HUES6 (cell line): ENCODE data around the gene BICC1.

Experiments used
- H3K27ac ChIP-seq: 2 replicates; pipeline ENCODE4 v1.7.0; 2013; ENCODE audit warnings: low read depth, mild to moderate bottlenecking, low read length, inconsistent platforms
- H3K27me3 ChIP-seq: 2 replicates; pipeline ENCODE4 v1.6.1; 2013; ENCODE audit warnings: low read length; ENCODE audit not compliant: control insufficient read depth, insufficient read depth
- H3K36me3 ChIP-seq: 2 replicates; pipeline ENCODE4 v1.6.1; 2013; ENCODE audit warnings: low read length; ENCODE audit not compliant: control insufficient read depth, insufficient read depth
- H3K4me1 ChIP-seq: 2 replicates; pipeline ENCODE4 v1.6.1; 2013; ENCODE audit warnings: low read length; ENCODE audit not compliant: control insufficient read depth, insufficient read depth
- H3K4me3 ChIP-seq: 2 replicates; pipeline ENCODE4 v1.5.1; 2013; ENCODE audit warnings: low read depth, low read length
- H3K9ac ChIP-seq: one replicate; pipeline ENCODE4 v1.6.1; 2013; ENCODE audit warnings: mild to moderate bottlenecking, low read length
- H3K9me3 ChIP-seq: 2 replicates; pipeline ENCODE4 v1.6.1; 2013; ENCODE audit warnings: low read depth, low read length; ENCODE audit not compliant: control insufficient read depth, insufficient read depth

BICC1 gene

DNA sequence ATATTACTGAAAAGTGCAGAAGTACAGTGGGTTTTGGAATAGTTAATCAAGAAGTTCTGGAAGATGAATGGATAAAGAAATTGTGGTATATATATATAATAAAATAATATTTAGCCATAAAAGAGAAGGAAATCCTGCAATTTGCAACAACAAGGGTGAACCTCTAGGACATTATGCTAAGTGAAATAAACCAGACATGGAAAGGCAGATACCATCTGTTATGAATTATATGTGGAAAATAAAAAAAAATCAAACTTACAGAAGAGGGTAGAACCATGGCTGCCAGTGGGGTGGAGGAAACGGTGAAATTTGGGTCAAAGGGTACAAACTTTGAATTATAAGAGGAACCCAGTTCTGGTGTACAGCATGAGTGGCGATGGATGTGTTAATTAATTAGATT is 162.6 kb downstream of the BICC1 start:
- H3K4me1 ChIP-seq, result no peaks in the 10 kb centered on the region
- H3K27ac ChIP-seq, result no peak overlapping the region
- H3K4me3 ChIP-seq, result no peak overlapping the region
- H3K9ac ChIP-seq, result no peak overlapping the region
- peaks cover 3% of the 10 kb centered on the region; the same call in 1 of the 2 replicates for H3K9me3 ChIP-seq
- no peaks in the 10 kb centered on the region for H3K36me3 ChIP-seq
- H3K27me3 ChIP-seq, result no peaks in the 10 kb centered on the region

DNA sequence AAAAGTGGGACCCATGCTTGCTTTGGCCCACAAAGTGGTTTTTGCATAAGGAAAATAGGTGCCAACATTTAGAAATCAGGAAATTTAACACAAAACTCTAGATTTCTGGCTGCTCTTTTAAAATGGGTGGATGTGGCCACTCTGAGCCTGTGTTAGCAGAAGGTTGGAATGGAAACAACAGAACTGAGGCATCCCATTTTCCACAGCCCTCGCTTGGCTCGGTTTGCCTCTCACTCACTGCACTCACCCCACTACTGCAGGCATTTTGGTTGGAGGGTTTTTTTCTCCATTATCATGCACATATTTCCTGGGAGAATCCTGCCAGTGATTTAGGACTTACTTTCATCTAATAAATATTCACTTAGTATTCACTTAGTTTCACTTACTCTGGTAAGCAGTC is 178.9 kb downstream of the BICC1 start:
- no peaks in the 10 kb centered on the region for H3K36me3 ChIP-seq
- no peaks in the 10 kb centered on the region for H3K27me3 ChIP-seq
- H3K9ac ChIP-seq, result no peak overlapping the region
- H3K4me1 ChIP-seq, result peaks cover under 1% of the 10 kb centered on the region; the same call in 1 of the 2 replicates
- peaks cover 10% of the 10 kb centered on the region for H3K9me3 ChIP-seq
- H3K4me3 ChIP-seq, result no peak overlapping the region
- no peak overlapping the region for H3K27ac ChIP-seq

DNA sequence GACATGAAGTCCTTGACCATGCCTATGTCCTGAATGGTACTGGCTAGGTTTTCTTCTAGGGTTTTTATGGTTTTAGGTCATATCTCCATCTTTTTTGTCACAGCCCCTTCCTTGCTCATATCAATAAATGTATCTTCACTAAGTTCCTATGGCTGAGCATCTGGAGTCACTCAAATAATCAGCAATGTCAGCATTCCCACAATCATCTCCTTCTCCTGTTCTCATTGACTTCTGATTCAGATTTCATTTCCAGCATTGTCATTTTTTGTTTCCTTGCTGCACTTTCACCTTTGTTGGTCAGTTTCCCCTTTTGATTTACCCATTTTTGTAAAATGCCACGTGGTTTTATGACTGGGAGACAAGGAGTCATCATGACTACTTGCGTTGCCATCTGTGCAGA is 181.2 kb downstream of the BICC1 start:
- H3K27me3 ChIP-seq, result no peaks in the 10 kb centered on the region
- H3K9me3 ChIP-seq, result no peaks in the 10 kb centered on the region
- no peaks in the 10 kb centered on the region for H3K36me3 ChIP-seq
- no peak overlapping the region for H3K4me3 ChIP-seq
- H3K27ac ChIP-seq, result no peak overlapping the region
- H3K9ac ChIP-seq, result no peak overlapping the region
- H3K4me1 ChIP-seq, result peaks cover 2% of the 10 kb centered on the region; the same call in 1 of the 2 replicates

DNA sequence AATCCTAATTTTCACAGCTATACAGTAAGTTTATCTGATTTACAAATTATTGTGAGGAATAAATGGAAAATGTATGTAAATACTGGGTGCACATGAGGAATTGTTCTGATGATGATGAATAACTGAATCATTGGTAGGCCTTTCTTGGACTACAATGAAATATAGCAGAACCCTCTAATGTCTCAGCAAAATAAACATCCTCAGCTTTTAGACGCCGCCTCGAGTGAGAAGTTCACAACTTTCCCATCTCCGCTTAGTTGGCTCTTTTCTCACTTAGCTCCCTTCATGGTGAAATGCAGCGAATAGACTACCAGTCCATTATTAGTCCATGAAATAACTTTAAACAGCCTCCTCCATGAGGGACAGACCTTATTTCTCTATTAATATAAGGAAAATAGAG is 182.3 kb downstream of the BICC1 start:
- no peak overlapping the region for H3K9ac ChIP-seq
- H3K36me3 ChIP-seq, result no peaks in the 10 kb centered on the region
- H3K27ac ChIP-seq, result no peak overlapping the region
- H3K27me3 ChIP-seq, result no peaks in the 10 kb centered on the region
- H3K9me3 ChIP-seq, result no peaks in the 10 kb centered on the region
- H3K4me1 ChIP-seq, result peaks cover 2% of the 10 kb centered on the region; the same call in 1 of the 2 replicates
- H3K4me3 ChIP-seq, result no peak overlapping the region

DNA sequence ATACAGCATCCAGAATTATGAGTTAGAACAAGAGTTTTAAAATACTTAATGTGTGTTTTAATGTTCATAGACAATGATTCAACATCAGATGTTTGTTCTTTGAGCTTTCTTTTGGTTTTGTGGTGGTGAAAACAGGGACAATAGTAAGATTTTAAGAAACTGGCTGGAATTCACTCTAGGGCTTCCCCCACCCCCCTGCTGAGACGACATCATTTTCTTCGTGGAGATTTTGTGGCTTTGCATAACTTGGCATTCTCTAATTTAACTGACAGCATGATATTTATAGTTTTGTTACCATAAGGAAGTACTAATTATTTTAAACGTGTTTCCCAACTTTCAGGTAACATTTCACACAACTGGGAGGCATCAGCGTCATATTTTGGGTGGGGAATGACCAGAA is 184.1 kb downstream of the BICC1 start:
- H3K27ac ChIP-seq, result no peak overlapping the region
- peaks cover 2% of the 10 kb centered on the region; the same call in 1 of the 2 replicates for H3K4me1 ChIP-seq
- no peaks in the 10 kb centered on the region for H3K9me3 ChIP-seq
- no peak overlapping the region for H3K4me3 ChIP-seq
- H3K36me3 ChIP-seq, result no peaks in the 10 kb centered on the region
- no peaks in the 10 kb centered on the region for H3K27me3 ChIP-seq
- no peak overlapping the region for H3K9ac ChIP-seq

DNA sequence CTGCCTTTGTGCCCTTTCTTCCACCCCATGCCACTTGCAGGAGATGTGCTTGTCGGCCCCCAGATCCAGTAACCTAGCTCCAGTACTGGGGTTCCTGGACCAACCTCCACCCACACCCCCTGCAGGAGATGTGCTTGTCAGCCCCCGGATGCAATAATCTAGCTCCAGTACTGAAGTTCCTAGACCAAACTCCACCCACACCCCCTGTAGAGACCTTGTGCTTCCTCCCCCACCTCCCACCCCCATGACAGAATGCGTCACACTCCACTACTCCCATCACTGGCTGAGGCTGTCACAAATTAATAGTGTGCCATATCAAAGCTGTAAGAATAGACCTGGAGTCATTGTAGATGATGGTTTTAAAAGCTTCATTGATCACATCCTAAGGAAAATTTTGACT is 185.0 kb downstream of the BICC1 start:
- no peak overlapping the region for H3K9ac ChIP-seq
- H3K36me3 ChIP-seq, result no peaks in the 10 kb centered on the region
- no peaks in the 10 kb centered on the region for H3K27me3 ChIP-seq
- no peak overlapping the region for H3K27ac ChIP-seq
- H3K9me3 ChIP-seq, result no peaks in the 10 kb centered on the region
- no peak overlapping the region for H3K4me3 ChIP-seq
- peaks cover 2% of the 10 kb centered on the region; the same call in 1 of the 2 replicates for H3K4me1 ChIP-seq

DNA sequence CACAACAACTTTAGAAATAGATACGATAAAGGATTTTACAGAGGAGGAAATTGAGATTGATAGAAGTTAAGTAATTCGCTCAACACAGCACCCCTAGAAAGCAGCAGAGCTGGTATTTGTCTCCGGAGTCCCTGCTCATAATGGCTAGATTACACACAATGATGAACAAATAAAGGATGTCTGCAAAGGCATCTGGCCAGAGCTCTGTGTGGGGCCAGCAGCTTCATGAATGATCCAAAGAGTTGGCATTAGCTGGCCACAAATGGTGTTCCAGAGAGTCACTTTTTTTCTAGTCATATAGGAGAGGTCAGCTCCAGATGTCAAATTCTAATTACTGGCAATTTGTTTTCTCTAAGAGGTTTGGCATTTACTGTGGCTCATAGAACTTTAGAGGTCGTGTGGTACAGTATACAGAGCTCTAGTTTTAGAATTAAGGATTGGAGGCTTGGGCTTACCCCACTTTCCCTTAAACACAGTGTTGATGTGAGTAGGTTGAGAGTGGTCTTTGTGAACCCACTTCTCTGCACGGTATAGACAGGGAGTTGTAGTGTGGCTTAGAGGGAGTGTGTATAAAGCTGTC is 186.2 kb downstream of the BICC1 start:
- Histone ChIP-seq H3K36me3 (no peaks in the 10 kb centered on the region), H3K9ac (no peak overlapping the region), H3K27ac (no peak overlapping the region), H3K4me1 (peaks cover 2% of the 10 kb centered on the region; the same call in 1 of the 2 replicates), H3K9me3 (no peaks in the 10 kb centered on the region), H3K4me3 (no peak overlapping the region), H3K27me3 (no peaks in the 10 kb centered on the region)

DNA sequence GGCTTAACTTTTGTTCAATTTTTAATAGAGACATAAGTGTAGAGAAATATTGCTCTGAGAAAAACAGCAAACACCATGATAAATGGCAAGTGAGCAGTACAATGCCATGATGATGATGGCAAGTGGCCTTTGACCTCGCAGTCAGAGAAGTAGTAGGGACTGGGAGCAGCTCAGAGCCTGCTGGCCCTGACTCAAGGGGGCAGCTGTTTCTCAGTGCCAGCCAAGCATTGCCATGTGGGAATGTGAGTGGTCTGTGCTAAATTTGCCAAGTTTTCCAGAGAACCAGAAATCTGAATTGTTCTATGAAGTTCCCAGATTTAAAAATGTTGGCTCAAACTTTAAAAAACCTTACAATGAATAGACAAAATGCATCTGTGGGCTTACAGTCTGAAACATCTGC is 187.9 kb downstream of the BICC1 start:
- H3K9ac ChIP-seq, result no peak overlapping the region

DNA sequence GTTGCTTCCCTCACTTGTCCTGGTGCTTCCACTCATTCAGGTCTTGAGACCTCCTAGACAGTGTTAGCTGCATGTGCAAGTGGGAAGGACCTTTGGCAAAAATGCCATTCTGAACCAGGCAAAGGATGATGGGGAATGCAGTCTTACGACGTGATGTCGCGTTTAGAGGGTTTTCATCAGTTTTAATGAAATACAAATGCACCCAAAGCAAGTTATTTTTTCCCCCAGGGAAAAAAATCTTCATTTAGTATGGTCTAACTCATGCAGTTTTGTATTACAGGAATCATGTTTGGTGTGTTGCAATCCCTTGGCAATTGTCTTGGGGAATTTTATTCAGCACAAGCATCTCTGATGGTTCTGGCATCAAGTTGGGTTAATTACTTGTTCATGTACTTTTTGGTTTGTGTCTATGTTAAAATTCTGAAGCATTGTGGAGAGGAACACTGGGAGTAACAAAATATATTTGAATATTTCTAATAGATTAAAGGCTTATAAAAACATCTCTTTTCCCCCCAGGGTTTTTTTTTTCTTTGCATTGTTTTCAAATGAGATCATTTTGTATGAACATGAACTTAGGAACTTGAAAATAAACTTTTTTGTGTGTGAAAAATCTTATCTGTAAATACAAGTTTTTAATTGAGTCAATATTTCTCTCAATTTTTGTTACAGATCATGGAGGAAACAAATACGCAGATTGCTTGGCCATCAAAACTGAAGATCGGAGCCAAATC is 188.9 kb downstream of the BICC1 start:
- no peaks in the 10 kb centered on the region for H3K36me3 ChIP-seq
- peaks cover 1% of the 10 kb centered on the region; the same call in 1 of the 2 replicates for H3K4me1 ChIP-seq
- no peak overlapping the region for H3K9ac ChIP-seq
- no peaks in the 10 kb centered on the region for H3K9me3 ChIP-seq
- no peak overlapping the region for H3K27ac ChIP-seq
- no peaks in the 10 kb centered on the region for H3K27me3 ChIP-seq
- no peak overlapping the region for H3K4me3 ChIP-seq

More for the DNA sequence above, 187.9 kb downstream of the BICC1 start:
- no peaks in the 10 kb centered on the region for H3K9me3 ChIP-seq
- H3K4me3 ChIP-seq, result no peak overlapping the region
- no peak overlapping the region for H3K27ac ChIP-seq
- no peaks in the 10 kb centered on the region for H3K36me3 ChIP-seq
- H3K27me3 ChIP-seq, result no peaks in the 10 kb centered on the region
- peaks cover 2% of the 10 kb centered on the region; the same call in 1 of the 2 replicates for H3K4me1 ChIP-seq

DNA sequence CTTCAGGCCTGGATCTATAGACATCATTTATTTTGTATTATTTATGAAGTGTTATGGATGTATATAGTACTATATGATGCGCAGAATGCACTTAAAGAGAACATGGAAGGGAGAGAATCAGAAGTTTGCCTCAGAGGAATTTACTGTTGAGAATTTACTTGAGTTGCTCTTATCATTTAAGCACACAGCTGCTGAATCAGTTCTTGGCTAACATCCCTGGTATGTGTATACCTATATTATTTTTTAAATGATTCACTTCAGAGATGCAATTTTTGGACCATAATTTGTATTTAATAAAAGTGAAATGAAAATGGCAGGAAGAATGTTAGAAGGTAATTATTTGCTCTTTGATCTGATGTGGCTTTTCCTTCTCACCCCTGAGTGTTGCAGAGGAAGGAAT is 191.6 kb downstream of the BICC1 start:
- Histone ChIP-seq H3K27ac (no peak overlapping the region), H3K36me3 (no peaks in the 10 kb centered on the region), H3K4me1 (no peaks in the 10 kb centered on the region), H3K9ac (no peak overlapping the region), H3K9me3 (no peaks in the 10 kb centered on the region), H3K4me3 (no peak overlapping the region), H3K27me3 (no peaks in the 10 kb centered on the region)

DNA sequence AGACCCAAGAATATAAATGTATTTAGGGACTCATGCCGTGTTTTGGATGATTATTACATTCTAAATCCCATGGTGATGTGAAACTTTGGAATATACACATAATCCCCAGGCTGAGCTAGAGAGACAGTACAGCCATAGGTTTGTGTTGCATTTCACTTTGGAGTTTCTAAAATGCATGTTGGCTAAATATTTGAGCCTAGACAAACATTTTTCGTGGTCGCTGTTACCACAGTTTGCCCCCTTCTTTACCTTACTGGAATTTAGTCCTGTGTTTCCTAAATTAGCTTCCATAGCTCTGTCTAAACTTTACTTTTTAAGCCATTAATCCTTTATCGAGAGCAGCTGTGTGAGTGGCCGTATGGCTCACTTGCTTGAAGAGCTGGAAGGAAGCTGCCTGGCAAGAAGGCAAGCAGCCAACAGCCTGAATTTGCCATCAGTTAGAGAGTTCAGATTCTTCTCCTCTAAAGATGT is 192.0 kb downstream of the BICC1 start:
- Histone ChIP-seq H3K36me3 (no peaks in the 10 kb centered on the region), H3K9ac (no peak overlapping the region), H3K27me3 (no peaks in the 10 kb centered on the region), H3K4me3 (no peak overlapping the region), H3K27ac (no peak overlapping the region), H3K9me3 (no peaks in the 10 kb centered on the region), H3K4me1 (no peaks in the 10 kb centered on the region)
